GM23338 (cell line): ENCODE measurements around the gene GOLM1. TPM values are rescaled to one million over a fixed set of nuclear protein-coding genes. Genes with fewer than 3 reads are reported as not detected.

Source experiments
- ATAC-seq: fragments of 200-7000 bp; cut with Tn5 transposase; 3 replicates; pipeline ENCODE4 v1.9.1; 2020
- DNase-seq: peaks from one replicate; pipeline ENCODE4 v3.0.0-alpha.2; 2015; ENCODE audit warnings: low spot score
- H2AFZ ChIP-seq: fragments of 200-600 bp; sonication (generic); 2 replicates; pipeline ENCODE4 v1.8.0; 2016; ENCODE audit warnings: antibody characterized with exemption, mild to moderate bottlenecking, moderate library complexity
- H3F3A ChIP-seq: fragments of 200-600 bp; sonication (generic); replicated peaks from 2 replicates; pipeline ENCODE4 v1.8.0; 2017; ENCODE audit warnings: antibody characterized with exemption, mixed run types, low read depth
- H3K27ac ChIP-seq: fragments of 200-600 bp; sonication (generic); 2 replicates; pipeline ENCODE4 v1.6.1; 2016; ENCODE audit warnings: low read depth
- H3K27me3 ChIP-seq: fragments of 200-600 bp; sonication (generic); 2 replicates; pipeline ENCODE4 v1.8.0; 2016; ENCODE audit warnings: mild to moderate bottlenecking, mixed run types, moderate library complexity; ENCODE audit not compliant: insufficient read depth
- H3K36me3 ChIP-seq: fragments of 200-600 bp; sonication (generic); 2 replicates; pipeline ENCODE4 v1.8.0; 2016; ENCODE audit warnings: mild to moderate bottlenecking; ENCODE audit not compliant: insufficient read depth
- H3K4me1 ChIP-seq: fragments of 200-600 bp; sonication (generic); 2 replicates; pipeline ENCODE4 v1.8.0; 2016; ENCODE audit warnings: mild to moderate bottlenecking, moderate library complexity; ENCODE audit not compliant: insufficient read depth
- H3K4me2 ChIP-seq: fragments of 200-600 bp; sonication (generic); 2 replicates; pipeline ENCODE4 v1.7.1; 2017; ENCODE audit warnings: mixed run types
- H3K4me3 ChIP-seq: fragments of 200-600 bp; sonication (generic); 2 replicates; pipeline ENCODE4 v1.6.1; 2016; ENCODE audit warnings: mixed run types
- H3K79me2 ChIP-seq: fragments of 200-600 bp; sonication (generic); replicated peaks from 2 replicates; pipeline ENCODE4 v1.8.0; 2017; ENCODE audit warnings: mild to moderate bottlenecking; ENCODE audit not compliant: insufficient read depth
- H3K9me2 ChIP-seq: fragments of 200-600 bp; sonication (generic); 2 replicates; pipeline ENCODE4 v1.8.0; 2017; ENCODE audit not compliant: insufficient read depth
- H4K20me1 ChIP-seq: fragments of 200-600 bp; sonication (generic); replicated peaks from 2 replicates; pipeline ENCODE4 v1.8.0; 2017; ENCODE audit warnings: mild to moderate bottlenecking; ENCODE audit not compliant: insufficient read depth
- H3K27ac Mint-ChIP-seq: 2 replicates; pipeline ENCODE4 v1.8.0; 2020; ENCODE audit warnings: inconsistent platforms, mild to moderate bottlenecking, moderate library complexity, mixed read lengths
- H3K27me3 Mint-ChIP-seq: 3 replicates; pipeline ENCODE4 v1.8.0; 2022; ENCODE audit warnings: low read depth, mild to moderate bottlenecking, moderate library complexity, mixed read lengths, inconsistent platforms; ENCODE audit not compliant: insufficient read depth, poor library complexity
- H3K36me3 Mint-ChIP-seq: 3 replicates; pipeline ENCODE4 v1.8.0; 2021; ENCODE audit warnings: low read depth, mild to moderate bottlenecking, inconsistent platforms, moderate library complexity, mixed read lengths
- H3K4me1 Mint-ChIP-seq: 3 replicates; pipeline ENCODE4 v1.8.0; 2020; ENCODE audit warnings: mild to moderate bottlenecking, inconsistent platforms, mixed read lengths
- H3K4me3 Mint-ChIP-seq: 3 replicates; pipeline ENCODE4 v1.8.0; 2021; ENCODE audit warnings: moderate library complexity, mild to moderate bottlenecking, inconsistent platforms, mixed read lengths
- H3K9me3 Mint-ChIP-seq: 3 replicates; pipeline ENCODE4 v1.8.0; 2020; ENCODE audit warnings: moderate library complexity, mild to moderate bottlenecking, inconsistent platforms, mixed read lengths
- CREB1 ChIP-seq: fragments of 250-450 bp; sonication (Bioruptor Pico); IDR thresholded peaks from 2 replicates; pipeline ENCODE4 v1.5.0; 2020; ENCODE audit warnings: low read depth, mild to moderate bottlenecking, moderate library complexity
- EZH2 ChIP-seq: fragments of 200-600 bp; sonication (generic); IDR thresholded peaks from one replicate; pipeline ENCODE4 v1.8.0; 2017; ENCODE audit warnings: antibody characterized with exemption, mild to moderate bottlenecking, low read depth; ENCODE audit not compliant: unreplicated experiment
- JUNB ChIP-seq: IDR thresholded peaks from one replicate; pipeline ENCODE4 v1.6.1; 2016; ENCODE audit warnings: antibody characterized with exemption; ENCODE audit not compliant: unreplicated experiment
- POLR2AphosphoS5 ChIP-seq: IDR thresholded peaks from 2 replicates; pipeline ENCODE4 v1.6.1; 2016; ENCODE audit warnings: antibody characterized with exemption, low read depth
- STAT1 ChIP-seq: IDR thresholded peaks from one replicate; pipeline ENCODE4 v1.6.1; 2016; ENCODE audit warnings: antibody characterized with exemption; ENCODE audit not compliant: unreplicated experiment
- ZNF114 ChIP-seq: fragments of 250-450 bp; sonication (Bioruptor Pico); IDR thresholded peaks from 2 replicates; pipeline ENCODE4 v1.5.0; 2020; ENCODE audit warnings: mild to moderate bottlenecking, moderate library complexity
- ZNF331 ChIP-seq: fragments of 250-450 bp; sonication (Bioruptor Pico); IDR thresholded peaks from 2 replicates; pipeline ENCODE4 v1.5.0; 2020; ENCODE audit warnings: low read depth, mild to moderate bottlenecking, moderate library complexity
- polyA plus RNA-seq: library from polyadenylated mRNA; unstranded; fragments of >200 nt; fragmentation: Nextera tagmentation; extraction: Ambion mirVana; gene quantifications from 2 replicates; pipeline ENCODE4 v1.2.1, GENCODE V29; 2016
- total RNA-seq: library from RNA; depleted of rRNA; stranded (reverse); fragments of >200 nt; shearing (Covaris generic); gene quantifications from 2 replicates; pipeline ENCODE4 v1.2.3, GENCODE V29; 2014
- TF ChIP-seq, protein P1 (sequence below): IDR thresholded peaks from 2 replicates; pipeline ENCODE4 v1.6.1; 2016; ENCODE audit warnings: antibody characterized with exemption
- TF ChIP-seq, protein P2 (sequence below), 2 experiments: fragments of 200-600 bp in 1 of 2; sonication (generic) in 1 of 2; conservative IDR thresholded peaks; 2 replicates each; pipeline versions ENCODE4 v1.5.1 to v1.6.1; 2016 to 2017; ENCODE audit warnings: antibody characterized with exemption in 2 of 2, low read depth in 2 of 2, mild to moderate bottlenecking in 2 of 2, moderate library complexity in 1 of 2
- TF ChIP-seq, protein P3 (sequence below): fragments of 250-450 bp; sonication (Bioruptor Pico); IDR thresholded peaks from 2 replicates; pipeline ENCODE4 v1.5.0; 2020; ENCODE audit warnings: mild to moderate bottlenecking, moderate library complexity

The GOLM1 gene
- total and polyA plus RNA-seq, 2 experiments from 2014 or later, result 58.3 to 92.4 TPM

DNA sequence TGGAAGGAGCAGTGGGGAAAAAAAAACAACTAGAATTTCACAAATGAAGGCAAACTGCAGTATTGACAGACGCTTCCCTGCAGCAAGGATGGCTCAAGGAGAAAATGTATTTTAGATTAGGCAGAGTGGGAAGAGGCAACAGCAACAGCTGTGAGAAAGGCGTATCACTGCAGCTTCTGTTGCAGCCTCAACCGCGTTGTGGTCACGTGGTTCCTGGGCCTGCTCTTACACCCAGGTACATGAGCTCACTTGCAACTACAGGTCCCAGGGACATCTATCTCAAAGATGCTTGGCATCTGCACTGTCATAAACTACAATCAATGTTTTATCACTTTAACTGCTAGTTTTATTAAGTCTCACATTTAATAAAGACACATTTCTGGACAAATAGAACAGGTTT is 36.0 kb upstream of the GOLM1 start:
- TF ChIP-seq ZNF331 (CRISPR knock-in tag), result no peak
- TF ChIP-seq, protein P1, sequence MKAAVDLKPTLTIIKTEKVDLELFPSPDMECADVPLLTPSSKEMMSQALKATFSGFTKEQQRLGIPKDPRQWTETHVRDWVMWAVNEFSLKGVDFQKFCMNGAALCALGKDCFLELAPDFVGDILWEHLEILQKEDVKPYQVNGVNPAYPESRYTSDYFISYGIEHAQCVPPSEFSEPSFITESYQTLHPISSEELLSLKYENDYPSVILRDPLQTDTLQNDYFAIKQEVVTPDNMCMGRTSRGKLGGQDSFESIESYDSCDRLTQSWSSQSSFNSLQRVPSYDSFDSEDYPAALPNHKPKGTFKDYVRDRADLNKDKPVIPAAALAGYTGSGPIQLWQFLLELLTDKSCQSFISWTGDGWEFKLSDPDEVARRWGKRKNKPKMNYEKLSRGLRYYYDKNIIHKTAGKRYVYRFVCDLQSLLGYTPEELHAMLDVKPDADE, result no peak
- TF ChIP-seq, protein P2, sequence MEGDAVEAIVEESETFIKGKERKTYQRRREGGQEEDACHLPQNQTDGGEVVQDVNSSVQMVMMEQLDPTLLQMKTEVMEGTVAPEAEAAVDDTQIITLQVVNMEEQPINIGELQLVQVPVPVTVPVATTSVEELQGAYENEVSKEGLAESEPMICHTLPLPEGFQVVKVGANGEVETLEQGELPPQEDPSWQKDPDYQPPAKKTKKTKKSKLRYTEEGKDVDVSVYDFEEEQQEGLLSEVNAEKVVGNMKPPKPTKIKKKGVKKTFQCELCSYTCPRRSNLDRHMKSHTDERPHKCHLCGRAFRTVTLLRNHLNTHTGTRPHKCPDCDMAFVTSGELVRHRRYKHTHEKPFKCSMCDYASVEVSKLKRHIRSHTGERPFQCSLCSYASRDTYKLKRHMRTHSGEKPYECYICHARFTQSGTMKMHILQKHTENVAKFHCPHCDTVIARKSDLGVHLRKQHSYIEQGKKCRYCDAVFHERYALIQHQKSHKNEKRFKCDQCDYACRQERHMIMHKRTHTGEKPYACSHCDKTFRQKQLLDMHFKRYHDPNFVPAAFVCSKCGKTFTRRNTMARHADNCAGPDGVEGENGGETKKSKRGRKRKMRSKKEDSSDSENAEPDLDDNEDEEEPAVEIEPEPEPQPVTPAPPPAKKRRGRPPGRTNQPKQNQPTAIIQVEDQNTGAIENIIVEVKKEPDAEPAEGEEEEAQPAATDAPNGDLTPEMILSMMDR (conservative IDR thresholded peaks at IDR 0.05; ENCODE audit: low read depth in 2 of 2), result no peak
- TF ChIP-seq ZNF114 (CRISPR knock-in tag), result no peak
- TF ChIP-seq, protein P3, sequence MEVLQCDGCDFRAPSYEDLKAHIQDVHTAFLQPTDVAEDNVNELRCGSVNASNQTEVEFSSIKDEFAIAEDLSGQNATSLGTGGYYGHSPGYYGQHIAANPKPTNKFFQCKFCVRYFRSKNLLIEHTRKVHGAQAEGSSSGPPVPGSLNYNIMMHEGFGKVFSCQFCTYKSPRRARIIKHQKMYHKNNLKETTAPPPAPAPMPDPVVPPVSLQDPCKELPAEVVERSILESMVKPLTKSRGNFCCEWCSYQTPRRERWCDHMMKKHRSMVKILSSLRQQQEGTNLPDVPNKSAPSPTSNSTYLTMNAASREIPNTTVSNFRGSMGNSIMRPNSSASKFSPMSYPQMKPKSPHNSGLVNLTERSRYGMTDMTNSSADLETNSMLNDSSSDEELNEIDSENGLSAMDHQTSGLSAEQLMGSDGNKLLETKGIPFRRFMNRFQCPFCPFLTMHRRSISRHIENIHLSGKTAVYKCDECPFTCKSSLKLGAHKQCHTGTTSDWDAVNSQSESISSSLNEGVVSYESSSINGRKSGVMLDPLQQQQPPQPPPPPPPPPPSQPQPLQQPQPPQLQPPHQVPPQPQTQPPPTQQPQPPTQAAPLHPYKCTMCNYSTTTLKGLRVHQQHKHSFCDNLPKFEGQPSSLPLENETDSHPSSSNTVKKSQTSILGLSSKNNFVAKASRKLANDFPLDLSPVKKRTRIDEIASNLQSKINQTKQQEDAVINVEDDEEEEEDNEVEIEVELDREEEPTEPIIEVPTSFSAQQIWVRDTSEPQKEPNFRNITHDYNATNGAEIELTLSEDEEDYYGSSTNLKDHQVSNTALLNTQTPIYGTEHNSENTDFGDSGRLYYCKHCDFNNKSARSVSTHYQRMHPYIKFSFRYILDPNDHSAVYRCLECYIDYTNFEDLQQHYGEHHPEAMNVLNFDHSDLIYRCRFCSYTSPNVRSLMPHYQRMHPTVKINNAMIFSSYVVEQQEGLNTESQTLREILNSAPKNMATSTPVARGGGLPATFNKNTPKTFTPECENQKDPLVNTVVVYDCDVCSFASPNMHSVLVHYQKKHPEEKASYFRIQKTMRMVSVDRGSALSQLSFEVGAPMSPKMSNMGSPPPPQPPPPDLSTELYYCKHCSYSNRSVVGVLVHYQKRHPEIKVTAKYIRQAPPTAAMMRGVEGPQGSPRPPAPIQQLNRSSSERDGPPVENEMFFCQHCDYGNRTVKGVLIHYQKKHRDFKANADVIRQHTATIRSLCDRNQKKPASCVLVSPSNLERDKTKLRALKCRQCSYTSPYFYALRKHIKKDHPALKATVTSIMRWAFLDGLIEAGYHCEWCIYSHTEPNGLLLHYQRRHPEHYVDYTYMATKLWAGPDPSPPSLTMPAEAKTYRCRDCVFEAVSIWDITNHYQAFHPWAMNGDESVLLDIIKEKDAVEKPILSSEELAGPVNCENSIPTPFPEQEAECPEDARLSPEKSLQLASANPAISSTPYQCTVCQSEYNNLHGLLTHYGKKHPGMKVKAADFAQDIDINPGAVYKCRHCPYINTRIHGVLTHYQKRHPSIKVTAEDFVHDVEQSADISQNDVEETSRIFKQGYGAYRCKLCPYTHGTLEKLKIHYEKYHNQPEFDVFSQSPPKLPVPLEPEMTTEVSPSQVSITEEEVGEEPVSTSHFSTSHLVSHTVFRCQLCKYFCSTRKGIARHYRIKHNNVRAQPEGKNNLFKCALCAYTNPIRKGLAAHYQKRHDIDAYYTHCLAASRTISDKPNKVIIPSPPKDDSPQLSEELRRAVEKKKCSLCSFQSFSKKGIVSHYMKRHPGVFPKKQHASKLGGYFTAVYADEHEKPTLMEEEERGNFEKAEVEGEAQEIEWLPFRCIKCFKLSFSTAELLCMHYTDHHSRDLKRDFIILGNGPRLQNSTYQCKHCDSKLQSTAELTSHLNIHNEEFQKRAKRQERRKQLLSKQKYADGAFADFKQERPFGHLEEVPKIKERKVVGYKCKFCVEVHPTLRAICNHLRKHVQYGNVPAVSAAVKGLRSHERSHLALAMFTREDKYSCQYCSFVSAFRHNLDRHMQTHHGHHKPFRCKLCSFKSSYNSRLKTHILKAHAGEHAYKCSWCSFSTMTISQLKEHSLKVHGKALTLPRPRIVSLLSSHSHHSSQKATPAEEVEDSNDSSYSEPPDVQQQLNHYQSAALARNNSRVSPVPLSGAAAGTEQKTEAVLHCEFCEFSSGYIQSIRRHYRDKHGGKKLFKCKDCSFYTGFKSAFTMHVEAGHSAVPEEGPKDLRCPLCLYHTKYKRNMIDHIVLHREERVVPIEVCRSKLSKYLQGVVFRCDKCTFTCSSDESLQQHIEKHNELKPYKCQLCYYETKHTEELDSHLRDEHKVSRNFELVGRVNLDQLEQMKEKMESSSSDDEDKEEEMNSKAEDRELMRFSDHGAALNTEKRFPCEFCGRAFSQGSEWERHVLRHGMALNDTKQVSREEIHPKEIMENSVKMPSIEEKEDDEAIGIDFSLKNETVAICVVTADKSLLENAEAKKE (CRISPR knock-in tag), result no peak
- no peak for TF ChIP-seq POLR2AphosphoS5
- no peak for TF ChIP-seq CREB1
- no peak for TF ChIP-seq STAT1
- TF ChIP-seq EZH2, result no peak
- TF ChIP-seq JUNB, result no peak
- H3K27me3 Mint-ChIP-seq, result peaks cover 9% of the 10 kb centered on the region
- peaks cover 15% of the 10 kb centered on the region for H3K4me1 ChIP-seq

More for the DNA sequence above, 36.0 kb upstream of the GOLM1 start:
- Mint-ChIP-seq H3K9me3 (no peaks in the 10 kb centered on the region; the same call in 2 of the 3 replicates), H3K27ac (no peak overlapping the region), H3K4me3 (no peak overlapping the region), H3K36me3 (no peaks in the 10 kb centered on the region), H3K4me1 (peaks cover 27% of the 10 kb centered on the region)
- Histone ChIP-seq H3K36me3 (no peaks in the 10 kb centered on the region), H3K27ac (no peak overlapping the region), H2AFZ (0 out of 2 replicates have a peak overlapping the region, but pooled peaks have one; percentile 1), H3F3A (no peaks in the 10 kb centered on the region), H3K27me3 (no peaks in the 10 kb centered on the region), H3K4me3 (no peak overlapping the region), H3K79me2 (no peaks in the 10 kb centered on the region), H3K4me2 (no peak overlapping the region), H3K9me2 (0 out of 2 replicates have a peak, but pooled peaks cover 9% of the 10 kb centered on the region), H4K20me1 (no peaks in the 10 kb centered on the region)
- DNase-seq (no peak), ATAC-seq (peak; percentile 60)
